Psoas muscle (tissue), 8 donors: ENCODE data around the gene STAC3. TPM values are rescaled to one million over a fixed set of nuclear protein-coding genes. Genes with fewer than 3 reads are reported as not detected.

Source experiments
- ATAC-seq, 4 donors: fragments of 200-7000 bp; cut with Tn5 transposase; one replicate each; pipeline ENCODE4 v1.9.1; 2020; ENCODE audit warnings: moderate library complexity in 3 of 4, mild to moderate bottlenecking in 2 of 4
- DNase-seq, 2 donors: peaks; one replicate each; pipeline ENCODE4 v3.0.0-alpha.2; 2020
- H3K27ac ChIP-seq: fragments of 200-600 bp; one replicate; pipeline ENCODE4 v1.8.0; 2022
- H3K27me3 ChIP-seq, 3 donors: fragments of 200-600 bp in 1 of 3; one replicate each; pipeline versions ENCODE4 v1.6.1 to v1.8.0; 2013 to 2022; ENCODE audit warnings: low read length in 2 of 3, mild to moderate bottlenecking in 2 of 3, moderate library complexity in 1 of 3; ENCODE audit not compliant: insufficient read depth in 3 of 3
- H3K36me3 ChIP-seq, 2 donors: fragments of 200-600 bp in 1 of 2; one replicate each; pipeline versions ENCODE4 v1.6.1 to v1.8.0; 2013 to 2022; ENCODE audit warnings: low read depth in 1 of 2, mild to moderate bottlenecking in 1 of 2, moderate library complexity in 1 of 2; ENCODE audit not compliant: insufficient read depth in 1 of 2
- H3K4me1 ChIP-seq: fragments of 200-600 bp; one replicate; pipeline ENCODE4 v1.8.0; 2022
- H3K4me3 ChIP-seq: fragments of 200-600 bp; one replicate; pipeline ENCODE4 v1.8.0; 2022; ENCODE audit warnings: mild to moderate bottlenecking
- H3K9me3 ChIP-seq: fragments of 200-600 bp; one replicate; pipeline ENCODE4 v1.8.0; 2022
- CTCF ChIP-seq: fragments of 200-600 bp; IDR thresholded peaks from one replicate; pipeline ENCODE4 v1.8.0; 2022; ENCODE audit warnings: antibody characterized with exemption
- WGBS, 3 donors: extraction: QIAGEN DNeasy Blood & Tissue Kit; methylation state at CpG; one replicate each; pipeline versions ENCODE4 v1.1.6 to v1.1.7; 2013; 5-methylcytosine and 5-hydroxymethylcytosine counted together
- intact Hi-C, 2 donors: fragments of 100-400 bp; cut with DNase I; formaldehyde crosslinking; loops; one replicate each; pipeline versions ENCODE4 v1.11.0 to v1.14.2; 2022
- polyA plus RNA-seq, 3 donors: library from polyadenylated mRNA; stranded (reverse); fragments of 200-250 nt; gene quantifications; one replicate each; pipeline ENCODE4 v1.2.3, GENCODE V29; 2013
- total RNA-seq, 4 donors: library from RNA; stranded (reverse); fragmentation: NEBNext Ultra II Directional in 2 of 4; extraction: Animal tissue kit (Norgen Biotek cat#: 25700) in 2 of 4; gene quantifications; one replicate each; pipeline versions ENCODE4 v1.2.1 to v1.2.4, GENCODE V29; 2021 to 2023
- donor health status: healthy with polysubstance abuse.
- donor health status: DM: no; HTN: no; CAD: no; lungs with moderate emphysema.
- donor health status: Bipolar disorder and iron deficiency.
- donor health status: healthy.
- donor health status: DM: yes; HTN: yes; CAD: no.
- donor health status: DM: no; HTN: no; CAD: no.
- donor health status: DM: no; HTN: no; CAD: no.
- donor health status: DM: yes; HTN: yes; CAD: no.

STAC3 gene
- total and polyA plus RNA-seq, 7 donors = 98.2 to 1,676 (median 868) TPM

DNA sequence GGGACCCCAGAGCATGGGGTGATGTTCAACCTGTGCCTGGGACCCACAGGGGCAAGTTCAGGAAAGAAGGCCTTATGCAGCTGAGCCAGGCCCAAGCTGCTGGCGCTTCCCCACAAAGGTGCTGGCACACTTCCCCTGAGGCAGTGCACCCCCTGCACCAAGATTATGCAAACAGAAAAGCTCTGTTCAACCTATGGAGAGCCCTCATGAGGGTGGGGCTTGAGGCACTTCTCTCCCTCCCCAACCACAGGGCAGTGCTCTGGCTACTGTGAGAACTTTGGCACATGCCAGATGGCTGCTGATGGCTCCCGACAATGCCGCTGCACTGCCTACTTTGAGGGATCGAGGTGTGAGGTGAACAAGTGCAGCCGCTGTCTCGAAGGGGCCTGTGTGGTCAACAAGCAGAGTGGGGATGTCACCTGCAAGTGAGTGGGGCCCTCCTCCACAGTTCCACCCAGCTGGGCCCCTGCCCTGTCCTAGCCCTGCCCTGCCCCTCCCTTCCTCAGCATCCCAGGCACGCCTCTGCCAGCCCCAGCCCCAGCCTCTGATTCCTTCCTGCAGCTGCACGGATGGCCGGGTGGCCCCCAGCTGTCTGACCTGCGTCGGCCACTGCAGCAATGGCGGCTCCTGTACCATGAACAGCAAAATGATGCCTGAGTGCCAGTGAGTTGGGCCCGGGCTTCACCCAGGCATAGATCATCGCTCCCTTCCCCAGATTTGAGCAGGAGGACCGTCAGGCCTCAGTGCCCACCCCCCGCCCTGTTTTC is 39.9 kb downstream of the STAC3 start:
- H3K9me3 ChIP-seq = no peaks in the 10 kb centered on the region
- intact Hi-C loops = loop anchor here in 1 of 2 donors (10.0 kb wide), 1 partner anchor 254 kb away; no protein-coding TSS in a partner anchor
- DNase-seq (no peak), ATAC-seq (no peak)
- peaks cover 0 to 14% (median 6%) of the 10 kb centered on the region in 3 donors for H3K27me3 ChIP-seq
- no peak overlapping the region for H3K27ac ChIP-seq
- no peaks in the 10 kb centered on the region for H3K36me3 ChIP-seq
- no peak overlapping the region for H3K4me3 ChIP-seq
- 75 to 83% (median 78%) methylated on average over 16 of the region's 16 CpGs for WGBS, 3 donors
- no peak for TF ChIP-seq CTCF
- peaks cover 8% of the 10 kb centered on the region for H3K4me1 ChIP-seq

GRCh38 chr12:57210461-57210860 is 40.5 kb downstream of the STAC3 start:
- H3K27me3 ChIP-seq = peaks cover 0 to 9% (median 0%) of the 10 kb centered on the region in 3 donors
- intact Hi-C loops = loop anchor here in 1 of 2 donors (10.0 kb wide), 1 partner anchor 254 kb away; no protein-coding TSS in a partner anchor
- H3K36me3 ChIP-seq = no peaks in the 10 kb centered on the region
- TF ChIP-seq CTCF = no peak
- DNase-seq (no peak), ATAC-seq (no peak)
- 82 to 95% (median 88%) methylated on average over 13 to 15 of the region's 15 CpGs for WGBS, 3 donors
- H3K9me3 ChIP-seq = no peaks in the 10 kb centered on the region
- H3K27ac ChIP-seq = no peak overlapping the region
- H3K4me1 ChIP-seq = peaks cover 8% of the 10 kb centered on the region
- no peak overlapping the region for H3K4me3 ChIP-seq

- no peak for TF ChIP-seq CTCF
- Histone ChIP-seq H3K9me3 (no peaks in the 10 kb centered on the region), H3K4me1 (peaks cover 8% of the 10 kb centered on the region), H3K27me3 (peaks cover 0 to 3% (median 0%) of the 10 kb centered on the region in 3 donors), H3K4me3 (no peak overlapping the region), H3K36me3 (no peaks in the 10 kb centered on the region), H3K27ac (no peak overlapping the region)
- ATAC-seq (no peak), DNase-seq (no peak)
- WGBS, 3 donors = 80 to 83% (median 81%) methylated on average over 5 to 8 of the region's 8 CpGs
- intact Hi-C loops = loop anchor here in 1 of 2 donors (10.0 kb wide), 1 partner anchor 255 kb away; no protein-coding TSS in a partner anchor
These were observed 41.1 kb downstream of the STAC3 start for GRCh38 chr12:57209916-57210315.

DNA sequence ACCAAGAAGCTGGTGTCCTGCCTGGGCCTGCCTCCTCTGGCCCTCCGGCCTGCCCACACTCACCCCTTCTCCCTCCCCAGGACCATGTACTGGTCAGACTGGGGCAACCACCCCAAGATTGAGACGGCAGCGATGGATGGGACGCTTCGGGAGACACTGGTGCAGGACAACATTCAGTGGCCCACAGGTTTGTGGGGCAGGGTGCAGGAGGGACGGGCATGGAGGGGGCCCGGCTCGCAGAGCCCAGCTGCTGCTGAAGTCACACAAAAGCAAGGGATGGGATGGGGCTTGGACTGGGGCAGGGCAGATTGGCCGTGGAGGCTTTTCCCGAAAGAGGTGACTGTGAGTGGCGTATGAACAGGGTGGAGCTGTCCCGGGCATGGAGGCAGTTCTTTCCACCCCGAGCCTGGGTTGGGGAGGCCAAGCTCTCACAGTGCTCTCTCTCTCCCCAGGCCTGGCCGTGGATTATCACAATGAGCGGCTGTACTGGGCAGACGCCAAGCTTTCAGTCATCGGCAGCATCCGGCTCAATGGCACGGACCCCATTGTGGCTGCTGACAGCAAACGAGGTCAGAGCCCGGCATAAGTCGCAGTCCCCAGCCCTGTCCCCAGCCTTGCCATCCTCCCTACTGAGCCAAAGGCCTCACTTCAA is 42.2 kb downstream of the STAC3 start:
- Histone ChIP-seq H3K27me3 (no peaks in the 10 kb centered on the region), H3K9me3 (no peaks in the 10 kb centered on the region), H3K27ac (no peak overlapping the region), H3K4me1 (peaks cover 5% of the 10 kb centered on the region), H3K36me3 (peaks cover 0 to 2% of the 10 kb centered on the region in 2 donors), H3K4me3 (no peak overlapping the region)
- ATAC-seq = no peak
- TF ChIP-seq CTCF = no peak
- WGBS, 3 donors = 49 to 53% (median 50%) methylated on average over 21 to 22 of the region's 22 CpGs
- intact Hi-C loops = no loop called here
- DNase-seq = peak in 1 of 2 donors; percentile 71
